PC-3 (cell line): ENCODE results near the gene RTL5.

Source experiments
- CTCF ChIP-seq: fragments of 300-600 bp; sonication (generic); conservative IDR thresholded peaks from 2 replicates; pipeline ENCODE4 v1.5.1; 2017; ENCODE audit warnings: antibody characterized with exemption, low read depth, mild to moderate bottlenecking, low read length
- EZH2 ChIP-seq: fragments of 300-600 bp; sonication (generic); IDR thresholded peaks from one replicate; pipeline ENCODE4 v1.6.1; 2017; ENCODE audit warnings: antibody characterized with exemption, mild to moderate bottlenecking, low read length; ENCODE audit not compliant: unreplicated experiment
- EZH2phosphoT487 ChIP-seq: fragments of 300-600 bp; sonication (generic); IDR thresholded peaks from 2 replicates; pipeline ENCODE4 v1.6.1; 2018; ENCODE audit warnings: mild to moderate bottlenecking, antibody characterized with exemption, low read length, borderline replicate concordance

- TF ChIP-seq CTCF (no peak), EZH2phosphoT487 (no peak), EZH2 (no peak)
Observed at GRCh38 chrX:72137846-72138495, 6.3 kb upstream of the RTL5 start.
